Stimulated activated CD4-positive, alpha-beta T cell treated with anti-CD3 and anti-CD28 coated beads, Interleukin-2, amount 100 ng/mL, for 4 hours (primary cell): ENCODE data around the gene SHB.

ENCODE experiments used
- DNase-seq: peaks from one replicate; pipeline ENCODE4 v3.0.0-alpha.2; 2020; ENCODE audit warnings: low read depth

SHB gene

DNA sequence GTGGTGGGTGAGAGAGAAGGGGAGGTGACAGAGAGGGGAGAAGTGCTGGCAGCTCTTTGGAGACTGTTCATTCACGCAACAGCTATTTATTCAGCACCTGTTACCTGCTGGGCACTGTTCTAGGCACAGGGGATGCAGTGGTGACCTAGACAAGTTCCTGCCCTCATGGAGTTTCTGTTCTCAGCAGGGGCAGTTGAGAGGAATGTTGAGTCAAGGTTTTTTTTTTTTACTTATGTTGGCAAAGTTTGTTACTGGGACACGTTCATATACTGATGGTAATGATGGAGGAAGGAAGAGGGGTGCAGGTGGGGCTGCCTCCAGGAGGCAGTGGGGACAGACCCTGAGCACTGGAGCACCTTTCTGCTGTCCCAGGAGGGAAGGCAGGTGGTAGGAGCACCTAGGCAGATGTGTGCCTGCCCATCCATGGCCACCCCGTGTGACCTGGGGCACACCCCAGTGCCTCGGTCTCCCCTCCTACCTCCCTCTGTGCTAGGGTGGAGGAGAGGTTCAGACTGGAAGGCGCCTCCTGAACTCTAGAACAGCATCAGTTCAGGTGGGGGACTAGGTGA lies 115.7 kb downstream of the SHB start:
- no peak for DNase-seq

DNA sequence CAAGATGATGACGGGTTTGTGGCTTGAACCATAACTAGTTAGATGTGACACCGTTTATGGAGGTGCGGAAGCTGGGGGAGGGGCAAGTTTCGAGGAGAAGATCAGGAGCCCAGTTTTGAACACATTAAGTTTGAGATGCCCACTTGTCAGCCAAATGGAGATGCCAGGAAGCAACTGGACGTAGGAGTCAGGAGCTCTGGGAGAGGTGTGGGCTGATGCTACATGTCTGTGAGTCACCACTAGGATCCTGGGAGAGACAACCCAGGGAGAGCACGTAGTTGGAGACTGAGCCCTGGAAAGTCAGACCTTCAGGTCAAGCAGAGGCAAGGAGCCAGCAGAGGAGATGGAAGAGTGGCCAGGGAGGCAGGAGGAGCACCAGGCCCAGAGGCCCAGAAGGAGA lies 116.3 kb downstream of the SHB start:
- DNase-seq: no peak

DNA sequence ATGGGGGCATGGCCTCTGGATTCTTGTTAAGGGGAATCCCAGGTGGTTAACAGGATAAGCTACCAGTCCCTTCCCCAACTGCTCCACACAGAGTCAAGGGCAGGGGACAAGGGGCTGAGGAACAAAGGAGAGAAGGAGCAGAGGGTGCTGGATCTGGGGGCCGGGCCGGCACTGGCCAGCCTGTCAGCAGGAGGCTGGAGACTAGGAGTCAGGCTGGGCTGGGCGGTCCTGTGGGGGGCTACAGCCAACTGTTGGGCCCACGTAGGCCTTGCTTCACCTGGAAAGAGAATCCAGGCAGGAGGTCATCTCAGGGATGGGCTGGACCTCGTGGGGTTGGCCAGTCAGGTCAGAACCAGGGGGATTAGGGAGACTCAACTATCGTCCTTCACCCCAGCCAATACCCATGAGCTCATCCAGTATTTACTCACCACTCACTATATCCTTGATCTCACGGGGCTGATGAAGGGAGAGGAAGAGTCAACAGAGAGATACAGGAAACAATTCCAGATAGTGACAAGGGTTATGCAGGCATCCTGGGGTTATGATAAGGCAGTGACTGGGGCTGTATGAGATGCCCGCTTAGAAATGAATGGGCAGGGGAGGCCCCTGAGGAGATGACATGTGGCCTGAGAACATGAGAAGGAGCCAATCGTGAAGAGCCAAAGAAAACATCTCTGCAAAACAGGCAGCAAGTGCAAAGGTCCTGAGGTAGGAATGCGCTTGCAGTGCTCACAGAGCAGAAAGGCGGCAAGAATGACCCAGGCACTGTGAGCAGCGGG lies 117.2 kb downstream of the SHB start:
- no peak for DNase-seq

DNA sequence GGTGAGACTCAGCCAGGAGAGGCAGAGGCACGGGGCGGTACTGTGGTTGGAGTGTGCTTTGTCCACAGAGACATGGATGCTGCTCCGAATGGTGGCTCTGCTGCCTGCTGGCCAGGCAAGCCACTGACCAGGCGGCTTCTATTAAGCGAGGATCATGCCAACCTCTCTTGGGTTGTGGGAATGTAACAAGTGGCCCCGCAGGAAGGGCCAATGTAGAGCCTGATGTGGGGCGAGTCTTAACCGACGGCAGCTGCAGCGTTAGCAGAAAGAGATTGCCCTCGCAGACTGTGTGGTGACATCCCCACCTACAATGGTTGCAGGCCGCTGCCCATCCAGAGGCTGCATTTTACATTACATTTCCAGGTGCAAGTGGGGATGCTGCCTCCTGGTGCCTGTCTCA lies 118.5 kb downstream of the SHB start:
- DNase-seq: no peak

DNA sequence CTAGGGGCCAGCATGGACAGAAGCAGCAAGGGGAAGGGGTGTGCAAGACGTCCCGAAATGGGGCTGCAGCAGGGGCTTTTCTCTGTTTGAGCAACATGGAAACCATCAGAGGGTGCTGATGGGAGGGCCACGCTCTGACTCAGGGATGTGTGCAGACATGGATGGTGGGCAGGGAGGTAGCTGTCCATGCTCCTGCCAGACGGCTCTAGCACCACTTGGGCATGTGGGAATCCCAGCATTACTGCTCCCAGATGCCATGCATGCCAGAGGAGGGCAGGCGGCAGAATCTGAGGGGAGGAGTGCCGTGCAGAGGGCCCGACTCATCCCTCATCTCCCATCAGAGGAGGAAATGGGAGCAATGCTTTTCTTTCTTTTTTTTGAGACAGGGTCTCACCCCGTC lies 119.5 kb downstream of the SHB start:
- DNase-seq: no peak

DNA sequence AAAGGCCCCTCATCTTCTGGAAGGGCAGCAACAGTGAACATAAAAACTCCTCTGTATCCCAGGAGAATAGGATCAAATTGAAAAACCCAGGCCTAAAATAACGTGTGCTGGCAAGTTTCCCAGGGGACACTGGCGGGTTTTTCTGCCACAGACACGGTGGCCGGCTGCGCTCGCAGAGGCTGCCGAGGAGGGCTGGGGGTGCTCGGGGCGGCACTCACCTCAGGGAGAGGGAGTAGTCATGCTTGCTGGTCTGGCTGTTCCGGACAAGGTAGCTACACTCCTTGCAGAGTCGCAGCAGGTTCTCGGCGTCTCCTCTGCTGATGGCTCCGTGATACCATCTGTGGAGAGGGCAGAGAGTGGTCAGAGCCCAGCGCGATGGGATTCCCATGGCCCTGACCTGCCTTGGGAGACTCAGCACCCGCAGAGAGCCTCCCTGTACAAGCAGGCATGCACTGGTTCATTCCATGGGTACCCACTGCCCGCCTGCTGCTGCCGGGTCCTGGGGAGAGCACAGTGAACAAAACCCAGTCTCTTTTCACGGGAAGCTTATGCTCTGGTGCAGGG lies 120.5 kb downstream of the SHB start:
- DNase-seq: no peak

DNA sequence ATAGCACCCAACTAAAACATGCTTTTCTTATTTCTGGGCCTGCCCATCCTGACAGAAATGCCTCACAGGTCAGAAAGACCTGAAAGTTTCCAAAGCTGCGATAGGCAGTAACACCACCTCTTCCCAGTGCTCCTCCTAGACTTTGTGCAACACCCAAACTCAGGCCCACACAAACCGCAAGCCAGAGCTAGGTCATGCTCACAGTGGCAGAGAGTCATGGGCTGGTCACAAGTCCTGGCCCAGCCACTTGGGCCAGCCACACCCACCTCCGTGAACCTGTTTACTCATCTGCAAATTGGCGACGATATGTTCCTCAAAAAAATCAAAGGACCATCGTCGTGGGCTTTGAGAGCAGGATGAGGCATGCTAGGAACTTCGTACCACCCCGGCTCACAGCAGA lies 121.0 kb downstream of the SHB start:
- DNase-seq: no peak

DNA sequence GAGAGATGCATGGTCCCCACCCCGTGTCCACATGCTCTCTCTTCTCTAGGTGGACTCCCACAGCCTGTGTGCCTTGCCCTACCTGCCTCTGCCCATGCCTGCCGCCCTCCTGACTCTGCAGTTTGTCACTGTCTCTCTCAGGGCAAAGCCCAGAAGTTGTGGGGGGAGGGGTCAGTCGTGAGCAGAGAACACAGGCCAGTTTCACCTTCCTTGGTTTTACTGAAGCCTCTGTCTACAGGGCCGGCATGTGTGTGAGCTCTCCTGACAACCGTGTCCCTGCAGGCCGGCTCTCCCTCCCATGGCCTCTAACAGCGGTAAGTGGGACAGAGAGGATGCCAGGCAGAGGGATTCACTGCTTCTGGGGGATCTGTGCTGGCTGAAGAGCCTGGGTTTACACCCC lies 121.6 kb downstream of the SHB start:
- no peak for DNase-seq

DNA sequence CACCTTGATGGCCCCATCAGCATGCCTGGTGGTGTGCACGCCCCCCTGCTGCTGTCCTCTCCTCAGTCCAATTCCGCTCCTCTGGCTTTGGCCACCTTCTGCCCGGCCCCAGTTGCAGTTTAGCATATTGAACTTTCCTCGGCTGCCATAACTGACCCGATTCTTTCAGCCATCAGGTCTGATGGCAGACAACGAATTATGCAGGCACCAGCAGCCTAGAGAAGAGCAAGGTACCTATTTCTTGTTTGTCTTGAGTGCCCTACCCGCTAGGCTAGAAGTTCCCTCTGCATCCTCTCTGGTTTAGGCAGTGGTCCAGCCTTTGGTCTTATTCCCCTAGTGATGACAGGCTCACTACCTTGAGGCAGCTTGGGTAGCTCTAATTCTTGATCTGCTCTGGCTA lies 122.1 kb downstream of the SHB start:
- no peak for DNase-seq

DNA sequence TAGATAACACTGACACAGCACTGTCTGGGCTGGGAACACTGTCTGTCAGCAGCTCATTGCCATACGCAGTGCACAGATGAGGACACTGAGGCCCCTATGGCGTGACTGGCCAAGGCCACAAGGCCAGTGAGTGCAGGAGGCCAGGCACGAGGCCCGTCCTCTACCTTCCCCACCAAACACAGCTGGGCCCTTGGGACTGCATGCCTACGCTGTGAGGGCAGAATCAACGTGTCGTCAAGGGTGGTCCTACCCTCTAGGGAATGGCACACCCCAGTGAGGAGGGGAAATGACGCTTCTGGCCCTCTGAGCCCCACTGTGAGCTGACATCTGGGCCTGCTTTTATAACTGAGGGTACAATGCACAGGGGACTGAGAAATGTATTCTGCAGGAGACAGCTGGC lies 123.0 kb downstream of the SHB start:
- DNase-seq: no peak

DNA sequence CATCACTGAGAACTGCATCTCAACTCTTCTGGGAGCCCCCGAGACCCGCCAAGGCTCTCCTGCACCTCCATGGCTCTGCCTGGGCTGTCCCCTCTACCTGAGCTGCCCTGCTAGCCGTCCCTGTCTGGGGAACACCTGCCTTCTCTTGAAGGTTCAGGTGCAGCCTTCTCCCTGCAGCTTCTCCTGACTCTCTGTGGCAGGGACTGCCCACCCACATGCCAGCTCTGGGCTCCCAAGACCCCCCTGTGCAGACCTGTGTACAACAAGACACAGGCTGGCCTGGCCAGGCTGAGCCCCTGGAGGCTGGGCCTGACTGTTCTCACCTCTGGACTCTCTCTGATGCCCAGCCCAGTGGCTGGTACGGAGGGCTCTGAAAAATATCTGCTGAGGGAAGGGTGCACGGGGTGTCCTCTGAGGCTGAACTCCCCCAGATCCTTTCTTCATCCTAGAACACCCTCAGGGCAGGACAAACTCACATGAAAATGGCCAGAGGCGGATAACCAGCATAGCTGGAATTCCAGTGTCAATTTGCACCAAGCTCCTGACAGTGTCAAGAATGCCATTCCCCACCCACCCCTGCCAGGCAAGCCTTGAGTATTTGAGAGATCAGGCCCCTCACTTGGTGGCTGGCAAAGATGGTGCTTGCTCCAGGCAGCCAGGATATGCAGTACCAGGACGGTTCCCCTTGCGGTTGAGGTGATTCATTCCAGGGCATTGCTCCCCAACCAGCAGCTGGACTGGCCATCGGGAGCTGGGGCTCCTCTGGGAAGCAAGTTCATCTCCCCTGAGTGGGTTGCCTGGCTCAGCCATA lies 124.2 kb downstream of the SHB start:
- DNase-seq: no peak

DNA sequence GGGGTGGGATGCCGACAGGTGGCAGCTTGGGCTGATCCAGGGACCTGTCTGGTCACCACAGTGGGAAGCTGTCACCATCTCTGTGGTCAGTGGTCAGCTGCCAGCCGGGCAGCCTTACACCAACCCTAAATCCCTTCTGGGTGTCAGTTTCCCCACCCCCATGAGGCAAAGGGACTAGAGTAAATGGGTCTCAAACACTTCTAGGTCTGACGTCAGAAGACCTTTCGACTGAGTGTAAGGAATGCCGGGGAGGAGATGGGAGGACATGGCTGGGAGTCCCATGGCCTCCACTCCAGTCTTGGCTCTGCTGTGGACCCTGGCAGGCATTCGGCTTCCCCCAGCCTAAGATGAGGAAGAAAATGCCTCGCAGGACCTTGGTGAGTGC lies 124.8 kb downstream of the SHB start:
- no peak for DNase-seq

DNA sequence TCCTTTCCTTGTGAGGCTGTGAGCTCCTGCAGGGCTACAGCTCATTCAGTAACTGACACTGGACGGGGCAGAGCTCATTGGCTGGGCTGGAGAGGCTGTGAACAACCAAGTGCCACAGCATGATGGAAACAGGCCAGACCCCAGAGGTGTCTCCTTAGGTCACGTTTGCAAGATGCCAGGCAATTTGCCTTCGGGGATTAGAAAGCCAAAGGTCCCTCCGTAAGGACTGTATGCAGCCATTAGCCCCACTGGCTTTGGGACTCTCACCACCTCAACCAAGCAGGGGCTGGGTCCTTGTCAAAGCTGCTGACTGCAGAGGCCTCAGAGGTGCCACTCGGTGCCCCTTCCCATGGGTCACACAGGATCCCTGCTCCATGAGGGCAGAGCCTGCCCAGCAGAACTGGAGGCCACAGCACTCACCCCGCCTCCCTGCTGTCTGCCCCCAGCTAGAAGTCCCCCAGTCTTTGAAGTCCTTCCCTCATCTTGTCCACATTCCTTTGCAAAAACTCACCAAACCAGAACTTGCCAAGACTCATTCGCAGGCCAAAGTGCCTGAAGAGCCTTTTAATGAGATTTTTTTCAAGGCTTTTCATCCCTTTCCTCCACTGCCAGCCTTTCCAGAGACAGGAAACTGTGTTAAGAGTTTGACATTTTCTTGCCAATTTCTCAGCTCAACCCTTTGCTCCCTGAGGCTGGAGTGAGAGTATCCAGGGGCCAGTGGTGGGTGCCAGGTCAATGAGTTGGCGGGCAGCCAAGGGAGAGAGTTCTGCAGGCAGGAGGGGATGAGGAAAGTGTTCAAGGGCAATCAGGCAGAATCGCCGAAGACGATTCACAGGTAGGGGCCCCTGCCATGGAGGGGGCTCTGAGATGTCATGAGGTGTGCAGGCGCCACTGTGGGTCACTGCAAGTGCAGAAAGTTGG lies 125.4 kb downstream of the SHB start:
- no peak for DNase-seq

DNA sequence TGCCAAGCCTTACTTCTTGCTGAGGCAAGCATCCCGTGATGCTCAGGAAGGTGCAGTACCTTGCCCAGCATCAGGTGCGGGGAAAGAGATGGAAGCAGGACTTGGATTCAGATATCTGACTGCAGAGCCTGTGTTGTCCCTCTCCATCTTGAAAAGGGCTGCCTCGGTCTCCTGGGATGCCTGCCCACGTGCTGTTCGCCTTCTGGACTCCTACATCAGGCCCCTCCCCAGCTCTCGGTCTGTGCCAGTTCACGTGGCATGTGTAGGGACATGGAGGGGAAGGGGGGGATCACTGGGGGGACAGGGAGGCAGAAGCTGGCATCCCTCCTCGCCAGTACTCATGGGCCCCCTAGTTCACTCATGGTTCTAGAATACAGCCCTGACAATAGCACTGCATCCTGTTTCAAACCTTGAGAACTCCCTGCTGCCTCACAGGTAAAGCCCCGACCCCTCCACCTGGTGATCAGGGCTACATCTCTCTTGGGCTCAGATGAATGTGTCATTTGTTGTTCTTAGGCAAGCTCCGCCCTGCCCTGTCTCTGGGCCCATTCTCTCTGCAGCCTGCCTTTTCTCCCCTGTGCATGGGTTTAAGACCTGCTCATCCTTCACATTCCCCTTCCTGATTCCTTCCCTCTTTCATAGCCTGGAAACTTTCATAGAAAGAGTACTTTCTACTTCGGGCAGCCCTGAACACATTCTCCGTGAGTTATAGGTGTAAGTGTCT lies 126.2 kb downstream of the SHB start:
- DNase-seq: no peak

DNA sequence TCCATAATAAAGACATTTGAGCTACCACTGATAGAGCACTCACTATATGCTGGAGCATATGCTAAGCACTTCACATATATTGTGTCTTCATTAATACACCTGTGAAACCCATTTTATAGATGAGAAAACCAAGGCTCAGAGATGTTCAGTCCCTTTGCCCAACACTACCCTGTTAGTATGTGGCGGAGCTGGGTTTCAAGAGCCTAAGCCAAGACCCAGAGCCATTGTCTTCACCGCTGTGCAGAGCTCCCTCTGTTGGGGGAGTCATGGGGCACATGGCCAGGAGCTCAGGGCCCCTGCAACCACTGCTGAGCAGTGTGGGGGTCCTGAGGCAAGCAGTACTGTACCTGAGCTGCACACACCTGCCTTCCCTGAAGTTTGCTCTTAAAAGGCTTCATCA lies 127.8 kb downstream of the SHB start:
- DNase-seq: no peak

DNA sequence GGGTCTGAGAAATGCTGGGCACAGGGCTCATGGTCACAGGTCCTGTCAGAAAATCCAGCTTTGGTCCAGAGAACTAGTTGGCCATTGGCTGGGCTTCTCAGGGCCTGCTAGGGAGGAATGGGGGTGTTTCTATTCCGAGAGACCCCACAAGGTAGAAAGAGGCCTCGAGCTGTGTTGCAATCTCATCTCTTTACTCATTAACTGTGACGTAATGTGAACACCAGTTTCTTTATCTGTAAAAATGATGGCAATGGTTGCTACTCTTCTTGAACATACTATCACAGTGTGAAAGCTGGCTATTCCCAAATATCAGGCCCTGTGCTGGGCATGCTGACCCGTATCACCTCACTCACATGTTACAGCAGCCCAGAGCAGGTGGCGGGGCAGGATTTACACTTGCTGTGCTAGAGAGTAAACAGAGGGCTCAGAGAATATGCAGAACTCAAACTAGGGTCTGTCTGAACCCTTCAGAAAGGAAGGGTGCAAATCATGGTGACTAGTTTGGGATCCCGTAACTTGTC lies 129.4 kb downstream of the SHB start:
- DNase-seq: no peak

DNA sequence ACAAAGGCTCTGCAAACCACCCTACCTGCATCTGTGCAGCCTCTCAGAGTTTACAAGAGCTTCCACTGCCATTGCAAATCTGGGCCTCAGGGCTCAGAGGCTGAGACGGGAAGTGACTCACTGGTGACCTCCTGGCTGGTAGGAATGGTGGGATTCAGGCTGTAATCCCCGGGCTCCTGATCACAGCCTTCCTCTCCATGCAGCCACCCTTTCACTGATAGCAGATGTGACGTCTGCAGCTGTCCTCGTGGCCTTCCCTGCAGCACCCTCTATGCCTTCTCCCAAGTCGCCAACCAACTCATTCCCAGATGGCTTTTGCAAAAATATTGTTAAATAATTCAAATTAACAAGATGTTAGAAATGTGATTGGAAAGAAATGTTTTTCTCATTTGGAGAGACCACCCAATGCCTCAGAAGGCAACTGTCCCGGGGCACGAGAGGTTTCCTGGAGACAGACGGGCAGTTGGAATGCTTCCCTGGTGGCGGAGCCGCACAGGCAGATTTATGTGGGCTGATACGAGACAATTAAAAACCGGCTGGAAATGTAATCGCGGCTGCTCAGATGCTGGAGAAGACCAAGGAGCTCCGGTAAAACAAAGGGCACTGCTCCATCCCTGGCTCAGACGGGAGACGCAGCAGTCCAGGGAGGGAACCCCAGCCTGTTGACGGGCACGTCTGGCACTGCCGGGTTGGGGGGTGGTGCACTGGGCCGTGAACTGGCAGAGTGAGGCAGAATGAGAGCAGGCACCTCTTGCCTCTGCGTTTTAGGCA lies 130.7 kb downstream of the SHB start:
- no peak for DNase-seq

DNA sequence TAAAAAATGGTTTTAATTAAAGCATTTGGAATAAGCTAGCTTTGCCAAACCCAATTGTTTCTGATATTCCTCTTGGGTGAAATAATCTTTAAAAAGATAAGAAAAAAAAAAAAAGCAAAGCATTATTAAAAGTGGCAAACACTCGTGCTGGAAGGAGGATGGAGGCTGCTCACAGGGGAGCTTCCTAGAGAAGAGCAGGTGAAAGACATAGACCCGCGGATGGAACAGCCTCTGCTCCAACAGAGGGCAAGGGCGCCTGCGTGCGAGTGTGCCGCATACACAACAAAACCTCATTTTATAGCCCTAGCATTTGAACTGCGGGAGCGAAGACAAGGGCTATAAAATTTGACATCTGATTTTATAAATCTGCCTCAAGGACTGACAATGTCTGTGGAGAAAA lies 131.7 kb downstream of the SHB start:
- DNase-seq: no peak

DNA sequence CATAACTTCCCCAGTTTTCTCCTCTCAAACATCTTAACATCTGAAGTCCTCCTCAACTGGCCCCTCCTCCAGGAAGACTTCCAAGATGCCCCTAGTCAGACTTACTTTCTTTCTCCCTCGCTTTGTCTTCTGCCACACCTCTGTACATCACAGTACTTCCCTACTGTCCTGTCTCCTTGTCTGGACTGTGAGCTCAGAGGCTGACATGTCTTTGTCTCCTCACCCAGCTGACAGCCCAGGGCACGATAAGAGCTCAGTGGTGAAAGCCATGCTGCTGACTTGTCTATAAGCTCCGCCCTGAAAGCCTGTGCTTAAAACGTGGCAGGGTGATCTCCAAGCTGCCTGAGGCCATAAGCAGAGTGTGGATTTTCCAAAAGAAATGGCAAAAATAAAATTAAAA lies 132.1 kb downstream of the SHB start:
- DNase-seq: no peak

DNA sequence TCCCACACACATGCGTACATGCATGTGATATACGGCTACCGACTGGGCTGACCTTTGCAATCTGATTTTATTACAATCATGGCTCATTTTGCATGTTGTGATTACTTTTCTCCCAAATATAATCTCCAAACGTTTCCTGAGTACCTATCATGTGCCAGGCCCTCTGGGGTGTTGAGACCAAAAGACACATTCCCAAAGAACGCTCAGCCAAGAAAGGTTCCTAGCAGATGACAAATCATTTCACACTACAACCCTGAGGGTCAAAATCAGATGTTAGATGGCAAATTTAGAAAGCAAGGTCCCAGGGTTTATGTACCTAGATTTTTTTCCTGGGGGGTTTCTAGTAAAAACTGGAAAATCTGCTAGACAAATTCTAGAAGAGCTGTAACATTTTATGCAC lies 132.7 kb downstream of the SHB start:
- DNase-seq: no peak
